Measurements from ENCODE around the gene AK1.

GRCh38 chr9:127870887-127871286 lies 6.6 kb downstream of the AK1 start:
- no peak for TF ChIP-seq CTCF (conservative IDR thresholded peaks at IDR 0.05; ENCODE audit: low read length)
- TF ChIP-seq EZH2phosphoT487 (IDR thresholded peaks at IDR 0.05; ENCODE audit: borderline replicate concordance) = no peak

All from Loucy (cell line).